ENCODE measurements around the gene LARP4B. TPM values are rescaled to one million over a fixed set of nuclear protein-coding genes. Genes with fewer than 3 reads are reported as not detected.

The LARP4B gene
- total and polyA plus RNA-seq, 2 experiments from 2014 or later: 18.3 to 52.3 TPM

GRCh38 chr10:978826-979421 is 47.4 kb upstream of the LARP4B start (continued):
- TF ChIP-seq, protein P1, sequence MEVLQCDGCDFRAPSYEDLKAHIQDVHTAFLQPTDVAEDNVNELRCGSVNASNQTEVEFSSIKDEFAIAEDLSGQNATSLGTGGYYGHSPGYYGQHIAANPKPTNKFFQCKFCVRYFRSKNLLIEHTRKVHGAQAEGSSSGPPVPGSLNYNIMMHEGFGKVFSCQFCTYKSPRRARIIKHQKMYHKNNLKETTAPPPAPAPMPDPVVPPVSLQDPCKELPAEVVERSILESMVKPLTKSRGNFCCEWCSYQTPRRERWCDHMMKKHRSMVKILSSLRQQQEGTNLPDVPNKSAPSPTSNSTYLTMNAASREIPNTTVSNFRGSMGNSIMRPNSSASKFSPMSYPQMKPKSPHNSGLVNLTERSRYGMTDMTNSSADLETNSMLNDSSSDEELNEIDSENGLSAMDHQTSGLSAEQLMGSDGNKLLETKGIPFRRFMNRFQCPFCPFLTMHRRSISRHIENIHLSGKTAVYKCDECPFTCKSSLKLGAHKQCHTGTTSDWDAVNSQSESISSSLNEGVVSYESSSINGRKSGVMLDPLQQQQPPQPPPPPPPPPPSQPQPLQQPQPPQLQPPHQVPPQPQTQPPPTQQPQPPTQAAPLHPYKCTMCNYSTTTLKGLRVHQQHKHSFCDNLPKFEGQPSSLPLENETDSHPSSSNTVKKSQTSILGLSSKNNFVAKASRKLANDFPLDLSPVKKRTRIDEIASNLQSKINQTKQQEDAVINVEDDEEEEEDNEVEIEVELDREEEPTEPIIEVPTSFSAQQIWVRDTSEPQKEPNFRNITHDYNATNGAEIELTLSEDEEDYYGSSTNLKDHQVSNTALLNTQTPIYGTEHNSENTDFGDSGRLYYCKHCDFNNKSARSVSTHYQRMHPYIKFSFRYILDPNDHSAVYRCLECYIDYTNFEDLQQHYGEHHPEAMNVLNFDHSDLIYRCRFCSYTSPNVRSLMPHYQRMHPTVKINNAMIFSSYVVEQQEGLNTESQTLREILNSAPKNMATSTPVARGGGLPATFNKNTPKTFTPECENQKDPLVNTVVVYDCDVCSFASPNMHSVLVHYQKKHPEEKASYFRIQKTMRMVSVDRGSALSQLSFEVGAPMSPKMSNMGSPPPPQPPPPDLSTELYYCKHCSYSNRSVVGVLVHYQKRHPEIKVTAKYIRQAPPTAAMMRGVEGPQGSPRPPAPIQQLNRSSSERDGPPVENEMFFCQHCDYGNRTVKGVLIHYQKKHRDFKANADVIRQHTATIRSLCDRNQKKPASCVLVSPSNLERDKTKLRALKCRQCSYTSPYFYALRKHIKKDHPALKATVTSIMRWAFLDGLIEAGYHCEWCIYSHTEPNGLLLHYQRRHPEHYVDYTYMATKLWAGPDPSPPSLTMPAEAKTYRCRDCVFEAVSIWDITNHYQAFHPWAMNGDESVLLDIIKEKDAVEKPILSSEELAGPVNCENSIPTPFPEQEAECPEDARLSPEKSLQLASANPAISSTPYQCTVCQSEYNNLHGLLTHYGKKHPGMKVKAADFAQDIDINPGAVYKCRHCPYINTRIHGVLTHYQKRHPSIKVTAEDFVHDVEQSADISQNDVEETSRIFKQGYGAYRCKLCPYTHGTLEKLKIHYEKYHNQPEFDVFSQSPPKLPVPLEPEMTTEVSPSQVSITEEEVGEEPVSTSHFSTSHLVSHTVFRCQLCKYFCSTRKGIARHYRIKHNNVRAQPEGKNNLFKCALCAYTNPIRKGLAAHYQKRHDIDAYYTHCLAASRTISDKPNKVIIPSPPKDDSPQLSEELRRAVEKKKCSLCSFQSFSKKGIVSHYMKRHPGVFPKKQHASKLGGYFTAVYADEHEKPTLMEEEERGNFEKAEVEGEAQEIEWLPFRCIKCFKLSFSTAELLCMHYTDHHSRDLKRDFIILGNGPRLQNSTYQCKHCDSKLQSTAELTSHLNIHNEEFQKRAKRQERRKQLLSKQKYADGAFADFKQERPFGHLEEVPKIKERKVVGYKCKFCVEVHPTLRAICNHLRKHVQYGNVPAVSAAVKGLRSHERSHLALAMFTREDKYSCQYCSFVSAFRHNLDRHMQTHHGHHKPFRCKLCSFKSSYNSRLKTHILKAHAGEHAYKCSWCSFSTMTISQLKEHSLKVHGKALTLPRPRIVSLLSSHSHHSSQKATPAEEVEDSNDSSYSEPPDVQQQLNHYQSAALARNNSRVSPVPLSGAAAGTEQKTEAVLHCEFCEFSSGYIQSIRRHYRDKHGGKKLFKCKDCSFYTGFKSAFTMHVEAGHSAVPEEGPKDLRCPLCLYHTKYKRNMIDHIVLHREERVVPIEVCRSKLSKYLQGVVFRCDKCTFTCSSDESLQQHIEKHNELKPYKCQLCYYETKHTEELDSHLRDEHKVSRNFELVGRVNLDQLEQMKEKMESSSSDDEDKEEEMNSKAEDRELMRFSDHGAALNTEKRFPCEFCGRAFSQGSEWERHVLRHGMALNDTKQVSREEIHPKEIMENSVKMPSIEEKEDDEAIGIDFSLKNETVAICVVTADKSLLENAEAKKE (CRISPR knock-in tag; IDR thresholded peaks at IDR 0.05): no peak
- no peak for TF ChIP-seq ZNF331 (CRISPR knock-in tag; IDR thresholded peaks at IDR 0.05; ENCODE audit: low read depth)
- no peak for TF ChIP-seq NANOG (IDR thresholded peaks at IDR 0.05; ENCODE audit: borderline replicate concordance)
- TF ChIP-seq CTCF (conservative IDR thresholded peaks at IDR 0.05; ENCODE audit: low read depth in 2 of 2): no peak

DNA sequence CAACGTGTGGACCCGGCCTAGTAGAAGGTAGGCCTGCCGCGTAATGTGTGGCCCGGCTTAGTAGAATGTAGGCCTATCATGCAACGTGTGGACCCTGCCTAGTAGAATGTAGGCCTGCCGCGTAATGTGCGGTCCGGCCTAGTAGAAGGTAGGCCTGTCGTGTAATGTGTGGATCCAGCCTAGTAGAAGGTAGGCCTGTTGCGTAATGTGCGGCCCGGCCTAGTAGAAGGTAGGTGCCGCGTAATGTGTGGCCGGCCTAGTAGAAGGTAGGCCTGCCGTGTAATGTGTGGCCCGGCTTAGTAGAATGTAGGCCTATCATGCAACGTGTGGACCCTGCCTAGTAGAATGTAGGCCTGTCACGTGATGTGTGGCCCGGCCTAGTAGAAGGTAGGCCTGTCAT is 44.8 kb upstream of the LARP4B start:
- no peak overlapping the region for H3K4me3 Mint-ChIP-seq
- H3K27me3 Mint-ChIP-seq (ENCODE audit: insufficient read depth, low read depth, poor library complexity): no peaks in the 10 kb centered on the region
- no peak for ATAC-seq
- H3K27me3 ChIP-seq (ENCODE audit: insufficient read depth): no peaks in the 10 kb centered on the region
- no peak overlapping the region for H3K27ac ChIP-seq (ENCODE audit: low read depth)
- H3K4me3 ChIP-seq: no peak overlapping the region
- DNase-seq (ENCODE audit: low spot score): no peak
- no peaks in the 10 kb centered on the region for H3K9me2 ChIP-seq (ENCODE audit: insufficient read depth)
- 0 out of 2 replicates have a peak, but pooled peaks cover 4% of the 10 kb centered on the region for H3F3A ChIP-seq (replicated peaks; ENCODE audit: low read depth)
- no peak overlapping the region for H3K4me2 ChIP-seq
- peaks cover 27% of the 10 kb centered on the region for H3K36me3 Mint-ChIP-seq (ENCODE audit: low read depth)
- no peak overlapping the region for H2AFZ ChIP-seq
- no peaks in the 10 kb centered on the region for H3K36me3 ChIP-seq (ENCODE audit: insufficient read depth)
- no peak overlapping the region for H3K27ac Mint-ChIP-seq
- no peaks in the 10 kb centered on the region for H3K79me2 ChIP-seq (replicated peaks; ENCODE audit: insufficient read depth)
- H3K4me1 ChIP-seq (ENCODE audit: insufficient read depth): no peaks in the 10 kb centered on the region
- peaks cover 5% of the 10 kb centered on the region for H3K4me1 Mint-ChIP-seq
- H4K20me1 ChIP-seq (replicated peaks; ENCODE audit: insufficient read depth): no peaks in the 10 kb centered on the region
- peaks cover 38% of the 10 kb centered on the region for H3K9me3 Mint-ChIP-seq
- TF ChIP-seq NANOG (IDR thresholded peaks at IDR 0.05; ENCODE audit: borderline replicate concordance): no peak
- TF ChIP-seq EZH2phosphoT487 (IDR thresholded peaks at IDR 0.05; ENCODE audit: unreplicated experiment): no peak
- no peak for TF ChIP-seq ZNF331 (CRISPR knock-in tag; IDR thresholded peaks at IDR 0.05; ENCODE audit: low read depth)
- TF ChIP-seq, protein P2, sequence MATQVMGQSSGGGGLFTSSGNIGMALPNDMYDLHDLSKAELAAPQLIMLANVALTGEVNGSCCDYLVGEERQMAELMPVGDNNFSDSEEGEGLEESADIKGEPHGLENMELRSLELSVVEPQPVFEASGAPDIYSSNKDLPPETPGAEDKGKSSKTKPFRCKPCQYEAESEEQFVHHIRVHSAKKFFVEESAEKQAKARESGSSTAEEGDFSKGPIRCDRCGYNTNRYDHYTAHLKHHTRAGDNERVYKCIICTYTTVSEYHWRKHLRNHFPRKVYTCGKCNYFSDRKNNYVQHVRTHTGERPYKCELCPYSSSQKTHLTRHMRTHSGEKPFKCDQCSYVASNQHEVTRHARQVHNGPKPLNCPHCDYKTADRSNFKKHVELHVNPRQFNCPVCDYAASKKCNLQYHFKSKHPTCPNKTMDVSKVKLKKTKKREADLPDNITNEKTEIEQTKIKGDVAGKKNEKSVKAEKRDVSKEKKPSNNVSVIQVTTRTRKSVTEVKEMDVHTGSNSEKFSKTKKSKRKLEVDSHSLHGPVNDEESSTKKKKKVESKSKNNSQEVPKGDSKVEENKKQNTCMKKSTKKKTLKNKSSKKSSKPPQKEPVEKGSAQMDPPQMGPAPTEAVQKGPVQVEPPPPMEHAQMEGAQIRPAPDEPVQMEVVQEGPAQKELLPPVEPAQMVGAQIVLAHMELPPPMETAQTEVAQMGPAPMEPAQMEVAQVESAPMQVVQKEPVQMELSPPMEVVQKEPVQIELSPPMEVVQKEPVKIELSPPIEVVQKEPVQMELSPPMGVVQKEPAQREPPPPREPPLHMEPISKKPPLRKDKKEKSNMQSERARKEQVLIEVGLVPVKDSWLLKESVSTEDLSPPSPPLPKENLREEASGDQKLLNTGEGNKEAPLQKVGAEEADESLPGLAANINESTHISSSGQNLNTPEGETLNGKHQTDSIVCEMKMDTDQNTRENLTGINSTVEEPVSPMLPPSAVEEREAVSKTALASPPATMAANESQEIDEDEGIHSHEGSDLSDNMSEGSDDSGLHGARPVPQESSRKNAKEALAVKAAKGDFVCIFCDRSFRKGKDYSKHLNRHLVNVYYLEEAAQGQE (IDR thresholded peaks at IDR 0.05; ENCODE audit: unreplicated experiment): no peak
- no peak for TF ChIP-seq POLR2AphosphoS5 (IDR thresholded peaks at IDR 0.05; ENCODE audit: low read depth)
- TF ChIP-seq JUNB (IDR thresholded peaks at IDR 0.05; ENCODE audit: unreplicated experiment): no peak
- no peak for TF ChIP-seq CREB1 (CRISPR knock-in tag; IDR thresholded peaks at IDR 0.05; ENCODE audit: low read depth)
- no peak for TF ChIP-seq ETS1 (IDR thresholded peaks at IDR 0.05)
- no peak for TF ChIP-seq STAT1 (IDR thresholded peaks at IDR 0.05; ENCODE audit: unreplicated experiment)
- no peak for TF ChIP-seq EZH2 (IDR thresholded peaks at IDR 0.05; ENCODE audit: low read depth, unreplicated experiment)
